ENCODE data around the gene TECR. TPM values are rescaled to one million over a fixed set of nuclear protein-coding genes. Genes with fewer than 3 reads are reported as not detected.

The TECR gene
- total and polyA plus RNA-seq, 2 of the 13 experiments (the other 11 are each of a cell fraction or from before 2014, with no cell fraction given) = 54.9 to 121 TPM

- peak; percentile 61; the same call in 1 of the 2 replicates for TF ChIP-seq ZBTB37 (CRISPR knock-in tag; IDR thresholded peaks at IDR 0.05)
- TF ChIP-seq KMT2A (CRISPR knock-in tag; IDR thresholded peaks at IDR 0.05) = peak; percentile 67; the same call in 1 of the 2 replicates
- TF ChIP-seq DNMT1 (CRISPR knock-in tag; IDR thresholded peaks at IDR 0.05) = no peak
- TF ChIP-seq NR0B2 (CRISPR knock-in tag; IDR thresholded peaks at IDR 0.05) = no peak
- 0 out of 2 replicates have a peak, but pooled peaks have one; percentile 21 for TF ChIP-seq KDM3A (CRISPR knock-in tag; IDR thresholded peaks at IDR 0.05; ENCODE audit: low read depth)
- TF ChIP-seq ZNF782 (CRISPR knock-in tag; IDR thresholded peaks at IDR 0.05; ENCODE audit: borderline replicate concordance) = no peak
- peak; percentile 75; the same call in 1 of the 2 replicates for TF ChIP-seq MEIS2 (CRISPR knock-in tag; IDR thresholded peaks at IDR 0.05)
- TF ChIP-seq TFDP2 (CRISPR knock-in tag; IDR thresholded peaks at IDR 0.05) = no peak
- peak; percentile 81; the same call in 1 of the 2 replicates for TF ChIP-seq THRA (CRISPR knock-in tag; IDR thresholded peaks at IDR 0.05; ENCODE audit: borderline replicate concordance)
- TF ChIP-seq ZNF691 (CRISPR knock-in tag; IDR thresholded peaks at IDR 0.05; ENCODE audit: borderline replicate concordance, low read depth) = peak; percentile 90; the same call in 1 of the 2 replicates
- TF ChIP-seq ZXDC (CRISPR knock-in tag; IDR thresholded peaks at IDR 0.05) = no peak
- no peak for TF ChIP-seq NR3C1 (CRISPR knock-in tag; IDR thresholded peaks at IDR 0.05)
- no peak; the same call in 1 of the 2 replicates for TF ChIP-seq ZNF501 (CRISPR knock-in tag; IDR thresholded peaks at IDR 0.05)
- TF ChIP-seq MLX (CRISPR knock-in tag; IDR thresholded peaks at IDR 0.05) = peak; percentile 69
These were observed 9.5 kb upstream of the TECR start (continued) for GRCh38 chr19:14519860-14520407.
